ENCODE measurements around the gene RALGAPA2. TPM values are rescaled to one million over a fixed set of nuclear protein-coding genes. Genes with fewer than 3 reads are reported as not detected.

Gene RALGAPA2
- total RNA-seq, 1 experiment from 2014 or later, result 10.8 TPM

DNA sequence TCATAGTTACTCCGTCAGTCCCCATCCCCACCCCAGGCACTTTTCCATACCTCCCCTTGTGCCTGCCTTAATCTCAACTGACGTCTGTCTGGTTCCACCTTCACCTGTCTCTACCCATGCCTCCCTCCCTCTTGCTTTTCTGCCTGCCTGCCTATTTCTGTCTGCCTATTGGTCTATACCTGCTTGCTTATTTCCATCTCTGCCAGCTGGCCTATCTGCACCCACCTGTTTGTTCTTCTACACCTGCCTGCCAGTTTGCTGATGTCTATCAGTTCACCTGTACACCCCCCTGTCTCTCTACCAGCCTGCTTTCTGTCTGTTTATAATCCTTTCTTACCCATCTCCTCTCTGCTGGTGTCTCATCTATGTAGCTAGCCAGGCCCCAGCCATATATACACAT lies 87.5 kb downstream of the RALGAPA2 start:
- ChIA-PET CTCF (no interaction called here), RAD21 (ENCODE audit: low non-redundant PET in 1 of 2, low total read pairs in 2 of 2, uncharacterized antibody in 2 of 2, unreplicated experiment in 2 of 2) (no interaction called here), POLR2A (no interaction called here)
- H2AFZ ChIP-seq (ENCODE audit: low read depth, low read length, poor library complexity, severe bottlenecking), result no peak overlapping the region
- no peak overlapping the region for H3K4me3 ChIP-seq (replicated peaks in 1 of 2; ENCODE audit: low read depth in 1 of 2, low read length in 2 of 2)
- H3K4me1 ChIP-seq (ENCODE audit: control insufficient read depth in 1 of 2, insufficient read depth in 2 of 2, low read length in 2 of 2), result no peaks in the 10 kb centered on the region
- H3K9me3 ChIP-seq (ENCODE audit: control insufficient read depth in 1 of 2, insufficient read depth in 1 of 2, low read depth in 1 of 2, low read length in 2 of 2), result no peaks in the 10 kb centered on the region
- intact Hi-C loops (cut with micrococcal nuclease), result no loop called here
- BruUV-seq (replicated peaks), result no TSS peak
- H3K9ac ChIP-seq (ENCODE audit: low read length), result no peak overlapping the region
- H3K9me2 ChIP-seq (ENCODE audit: insufficient read depth), result no peaks in the 10 kb centered on the region
- no peaks in the 10 kb centered on the region for H4K20me1 ChIP-seq (ENCODE audit: insufficient read depth)
- ATAC-seq (no peak), DNase-seq (ENCODE audit: low read depth, low spot score) (no peak)
- no peak for TF ChIP-seq EZH2phosphoT487 (IDR thresholded peaks at IDR 0.05; ENCODE audit: borderline replicate concordance)
- no peak for TF ChIP-seq FOSL1 (IDR thresholded peaks at IDR 0.05; ENCODE audit: low read depth)
- no peak for TF ChIP-seq EGR1 (IDR thresholded peaks at IDR 0.05; ENCODE audit: low read depth)
- TF ChIP-seq, protein P1, sequence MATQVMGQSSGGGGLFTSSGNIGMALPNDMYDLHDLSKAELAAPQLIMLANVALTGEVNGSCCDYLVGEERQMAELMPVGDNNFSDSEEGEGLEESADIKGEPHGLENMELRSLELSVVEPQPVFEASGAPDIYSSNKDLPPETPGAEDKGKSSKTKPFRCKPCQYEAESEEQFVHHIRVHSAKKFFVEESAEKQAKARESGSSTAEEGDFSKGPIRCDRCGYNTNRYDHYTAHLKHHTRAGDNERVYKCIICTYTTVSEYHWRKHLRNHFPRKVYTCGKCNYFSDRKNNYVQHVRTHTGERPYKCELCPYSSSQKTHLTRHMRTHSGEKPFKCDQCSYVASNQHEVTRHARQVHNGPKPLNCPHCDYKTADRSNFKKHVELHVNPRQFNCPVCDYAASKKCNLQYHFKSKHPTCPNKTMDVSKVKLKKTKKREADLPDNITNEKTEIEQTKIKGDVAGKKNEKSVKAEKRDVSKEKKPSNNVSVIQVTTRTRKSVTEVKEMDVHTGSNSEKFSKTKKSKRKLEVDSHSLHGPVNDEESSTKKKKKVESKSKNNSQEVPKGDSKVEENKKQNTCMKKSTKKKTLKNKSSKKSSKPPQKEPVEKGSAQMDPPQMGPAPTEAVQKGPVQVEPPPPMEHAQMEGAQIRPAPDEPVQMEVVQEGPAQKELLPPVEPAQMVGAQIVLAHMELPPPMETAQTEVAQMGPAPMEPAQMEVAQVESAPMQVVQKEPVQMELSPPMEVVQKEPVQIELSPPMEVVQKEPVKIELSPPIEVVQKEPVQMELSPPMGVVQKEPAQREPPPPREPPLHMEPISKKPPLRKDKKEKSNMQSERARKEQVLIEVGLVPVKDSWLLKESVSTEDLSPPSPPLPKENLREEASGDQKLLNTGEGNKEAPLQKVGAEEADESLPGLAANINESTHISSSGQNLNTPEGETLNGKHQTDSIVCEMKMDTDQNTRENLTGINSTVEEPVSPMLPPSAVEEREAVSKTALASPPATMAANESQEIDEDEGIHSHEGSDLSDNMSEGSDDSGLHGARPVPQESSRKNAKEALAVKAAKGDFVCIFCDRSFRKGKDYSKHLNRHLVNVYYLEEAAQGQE (IDR thresholded peaks at IDR 0.05; ENCODE audit: low read depth), result no peak
- no peak for TF ChIP-seq POLR2A (IDR thresholded peaks at IDR 0.05; ENCODE audit: borderline replicate concordance, extremely low read depth, insufficient read depth, insufficient read length)
- no peak for TF ChIP-seq ZBTB33 (IDR thresholded peaks at IDR 0.05; ENCODE audit: extremely low read depth, insufficient replicate concordance, low read length)
- TF ChIP-seq MAX (IDR thresholded peaks at IDR 0.05), result no peak
- TF ChIP-seq, protein P2, sequence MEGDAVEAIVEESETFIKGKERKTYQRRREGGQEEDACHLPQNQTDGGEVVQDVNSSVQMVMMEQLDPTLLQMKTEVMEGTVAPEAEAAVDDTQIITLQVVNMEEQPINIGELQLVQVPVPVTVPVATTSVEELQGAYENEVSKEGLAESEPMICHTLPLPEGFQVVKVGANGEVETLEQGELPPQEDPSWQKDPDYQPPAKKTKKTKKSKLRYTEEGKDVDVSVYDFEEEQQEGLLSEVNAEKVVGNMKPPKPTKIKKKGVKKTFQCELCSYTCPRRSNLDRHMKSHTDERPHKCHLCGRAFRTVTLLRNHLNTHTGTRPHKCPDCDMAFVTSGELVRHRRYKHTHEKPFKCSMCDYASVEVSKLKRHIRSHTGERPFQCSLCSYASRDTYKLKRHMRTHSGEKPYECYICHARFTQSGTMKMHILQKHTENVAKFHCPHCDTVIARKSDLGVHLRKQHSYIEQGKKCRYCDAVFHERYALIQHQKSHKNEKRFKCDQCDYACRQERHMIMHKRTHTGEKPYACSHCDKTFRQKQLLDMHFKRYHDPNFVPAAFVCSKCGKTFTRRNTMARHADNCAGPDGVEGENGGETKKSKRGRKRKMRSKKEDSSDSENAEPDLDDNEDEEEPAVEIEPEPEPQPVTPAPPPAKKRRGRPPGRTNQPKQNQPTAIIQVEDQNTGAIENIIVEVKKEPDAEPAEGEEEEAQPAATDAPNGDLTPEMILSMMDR (IDR thresholded peaks at IDR 0.05 in 2 of 3, conservative IDR thresholded peaks at IDR 0.05 in 1 of 3; ENCODE audit: borderline replicate concordance in 1 of 3, insufficient read depth in 1 of 3, low read depth in 2 of 3, low read length in 2 of 3), result no peak
- no peak for TF ChIP-seq RAD21 (IDR thresholded peaks at IDR 0.05; ENCODE audit: low read depth)
- no peak for TF ChIP-seq TCF7L2 (IDR thresholded peaks at IDR 0.05; ENCODE audit: borderline replicate concordance, extremely low read depth, insufficient read depth, insufficient read length)
- TF ChIP-seq POLR2AphosphoS5 (IDR thresholded peaks at IDR 0.05; ENCODE audit: low read depth, low read length), result no peak
- TF ChIP-seq CEBPB (IDR thresholded peaks at IDR 0.05; ENCODE audit: low read depth), result no peak
- no peak for TF ChIP-seq SIN3A (IDR thresholded peaks at IDR 0.05; ENCODE audit: low read depth)
- TF ChIP-seq ELF1 (IDR thresholded peaks at IDR 0.05; ENCODE audit: borderline replicate concordance, low read depth), result no peak
- TF ChIP-seq SP1 (IDR thresholded peaks at IDR 0.05; ENCODE audit: low read depth), result no peak
- no peak for TF ChIP-seq YY1 (IDR thresholded peaks at IDR 0.05; ENCODE audit: extremely low read depth, insufficient replicate concordance, low read depth, low read length)
- no peak for TF ChIP-seq SRF (IDR thresholded peaks at IDR 0.05; ENCODE audit: low read depth)
- TF ChIP-seq EZH2 (IDR thresholded peaks at IDR 0.05), result no peak
- no peaks in the 10 kb centered on the region for H3K36me3 ChIP-seq (ENCODE audit: control insufficient read depth in 1 of 2, insufficient read depth in 2 of 2, low read length in 2 of 2)
- H3K27ac ChIP-seq (ENCODE audit: low read depth, low read length), result no peak overlapping the region
- no peaks in the 10 kb centered on the region for H3K79me2 ChIP-seq (ENCODE audit: insufficient read depth, low read length)
- H3K27me3 ChIP-seq (ENCODE audit: insufficient read depth, low read length), result no peaks in the 10 kb centered on the region
- H3K4me2 ChIP-seq (ENCODE audit: low read length), result no peak overlapping the region

Data from HCT116 (cell line).